ENCODE measurements around the gene GAPDHS. TPM values are rescaled to one million over a fixed set of nuclear protein-coding genes. Genes with fewer than 3 reads are reported as not detected.

Gene GAPDHS
- total and polyA plus RNA-seq, 2 of the 4 experiments (the other 2 are of a cell fraction), result not detected

DNA sequence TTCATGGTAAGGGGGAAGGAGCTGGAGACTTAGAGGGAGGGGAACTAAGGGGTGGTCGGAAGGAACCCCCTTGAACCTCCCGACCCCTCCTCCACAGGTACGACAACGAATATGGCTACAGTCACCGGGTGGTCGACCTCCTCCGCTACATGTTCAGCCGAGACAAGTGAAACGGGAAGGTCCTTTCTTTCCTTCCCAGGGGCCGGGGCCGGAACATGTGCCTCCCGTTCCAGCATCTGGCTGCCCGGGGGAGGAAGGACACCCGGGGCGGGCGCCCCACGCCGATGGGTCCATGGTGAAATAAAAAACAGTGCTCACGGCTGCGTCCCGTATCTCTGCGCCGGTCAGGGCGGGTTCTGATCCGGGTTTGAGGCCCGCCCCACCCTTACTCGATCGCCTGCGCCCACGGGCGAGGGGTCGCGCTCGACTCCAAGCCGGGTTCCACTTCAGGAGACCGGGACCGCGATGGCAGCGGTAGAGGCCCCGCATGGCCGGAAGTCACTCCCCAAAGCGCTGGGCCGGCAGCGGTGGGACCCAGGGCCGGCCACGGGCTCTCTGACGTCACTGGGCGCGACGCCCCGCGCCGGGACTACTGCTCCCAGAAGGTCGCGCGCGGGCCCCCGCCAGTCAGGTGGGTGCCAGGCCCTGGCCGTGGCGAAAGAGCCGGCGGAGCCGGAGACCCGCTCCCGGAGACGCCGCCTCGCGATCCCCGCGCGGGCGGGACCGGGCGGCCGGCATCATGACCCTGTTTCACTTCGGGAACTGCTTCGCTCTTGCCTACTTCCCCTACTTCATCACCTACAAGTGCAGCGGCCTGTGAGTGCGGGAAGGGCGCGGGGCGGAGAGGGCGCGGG lies 12.0 kb downstream of the GAPDHS start, which contains the start of gene TMEM147 (continued):
- no peak for TF ChIP-seq ELK1 (IDR thresholded peaks at IDR 0.05; ENCODE audit: borderline replicate concordance, low read depth, low read length)
